GM19324 (cell line): Measurements from ENCODE around the gene AEBP1.
A peak's percentile ranks its signal among the peaks of the same experiment; 100 is the strongest.

ENCODE experiments used
- ATAC-seq: cut with Tn5 transposase; IDR thresholded peaks from one replicate; pipeline ENCODE4 v1.9.1; 2021; ENCODE audit warnings: mild to moderate bottlenecking, moderate library complexity; ENCODE audit not compliant: unreplicated experiment, low FRiP score

The AEBP1 gene

DNA sequence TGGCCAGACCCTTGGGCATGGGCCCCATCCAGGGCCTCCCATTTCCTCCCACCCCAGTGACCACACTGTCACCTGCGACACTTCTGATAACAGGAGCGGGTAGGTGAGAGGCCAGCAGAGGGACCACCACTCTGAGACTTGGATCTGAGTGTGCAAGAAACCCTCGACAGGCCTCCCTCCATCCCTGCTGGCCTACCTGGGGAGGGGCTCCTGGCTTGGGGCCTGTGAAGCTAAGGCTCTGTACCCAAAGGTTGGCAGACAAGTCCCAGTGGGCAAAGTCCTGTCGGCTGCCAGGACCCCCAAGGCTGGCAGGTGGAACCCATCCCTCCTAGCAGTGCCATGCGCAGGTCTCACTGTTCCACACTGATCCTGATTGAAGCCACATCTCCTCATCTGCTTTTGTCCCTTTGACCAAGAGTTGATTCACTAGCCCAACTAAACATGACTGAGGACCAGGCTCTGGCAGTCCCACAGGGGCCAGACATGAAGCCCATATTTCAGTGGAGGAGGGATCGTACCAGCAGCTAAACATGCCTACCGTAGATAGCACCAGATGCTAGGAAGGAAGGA, 37.6 kb upstream of the AEBP1 start:
- ATAC-seq: no peak

DNA sequence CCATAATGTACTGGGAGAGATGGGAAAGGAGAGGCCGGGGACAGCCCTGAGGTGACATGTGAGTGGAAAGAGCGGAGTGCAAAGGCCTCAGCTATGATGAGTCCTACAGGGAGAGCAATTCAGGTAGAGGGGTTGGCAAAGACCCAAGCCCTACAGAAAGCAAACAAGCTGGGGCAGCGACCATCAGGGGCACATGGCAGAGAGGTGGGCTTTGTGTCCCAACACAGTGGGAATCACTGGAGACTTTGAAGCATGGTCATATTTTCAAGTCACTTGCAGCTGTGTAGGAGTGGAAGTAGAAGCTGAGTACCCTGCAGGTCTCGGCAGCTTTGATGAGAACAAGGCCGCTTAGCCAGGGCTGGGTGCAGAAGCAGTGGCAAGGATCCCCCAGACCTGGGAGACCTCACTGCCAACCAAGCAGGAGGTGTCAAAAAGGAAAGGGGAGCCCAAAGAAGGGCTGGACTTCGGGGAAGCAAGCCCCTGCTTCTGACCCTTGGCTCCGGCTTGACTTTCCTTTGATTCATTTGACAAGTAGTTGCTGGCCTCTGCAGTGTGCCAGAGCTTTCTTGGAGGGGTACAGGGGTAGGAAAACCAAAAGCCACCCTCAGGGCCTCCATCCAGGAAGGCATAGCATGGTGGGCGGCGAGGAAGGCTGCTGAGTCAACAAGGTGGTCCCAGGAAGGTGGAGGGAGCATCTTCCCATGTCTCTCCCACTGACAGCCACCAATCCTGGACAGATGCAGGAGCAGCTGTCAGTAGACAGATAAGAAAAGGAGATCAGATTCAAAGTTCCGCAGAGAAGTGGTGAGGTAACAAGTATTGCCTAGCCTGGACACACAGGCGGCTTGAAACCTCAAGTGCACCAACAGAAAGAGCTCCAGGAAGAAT, 36.8 kb upstream of the AEBP1 start:
- ATAC-seq: no peak

- no peak for ATAC-seq
Observed at GRCh38 chr7:44068054-44068453, 36.1 kb upstream of the AEBP1 start.

DNA sequence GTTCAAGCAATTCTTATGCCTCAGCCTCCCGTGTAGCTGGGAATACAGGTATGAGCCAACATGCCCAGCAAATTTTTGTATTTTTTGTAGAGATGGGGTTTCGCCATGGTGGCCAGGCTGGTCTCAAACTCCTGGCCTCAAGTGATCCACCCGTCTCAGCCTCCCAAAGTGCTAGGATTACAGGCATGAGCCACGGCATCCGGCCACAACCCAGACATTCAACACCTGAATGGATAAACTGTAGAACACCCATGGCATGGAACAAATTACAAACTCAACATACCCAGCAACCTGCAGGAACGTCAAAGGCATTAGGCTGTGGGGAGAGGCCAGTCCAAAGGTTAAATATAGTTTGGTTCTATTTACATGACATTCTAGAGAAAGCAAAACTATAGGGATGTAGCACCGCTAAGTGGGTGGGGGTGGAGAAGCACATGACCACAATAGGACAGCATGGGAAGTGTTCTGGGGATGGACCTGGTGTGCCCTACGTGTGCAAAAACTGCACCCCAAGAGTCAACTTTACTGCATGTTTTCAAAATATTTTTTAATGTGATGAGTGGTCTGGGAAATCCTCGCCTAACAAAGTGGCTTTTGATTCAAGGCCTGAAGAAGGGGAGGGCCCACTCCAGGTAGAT, 32.3 kb upstream of the AEBP1 start:
- no peak for ATAC-seq

- no peak for ATAC-seq
Observed at GRCh38 chr7:44072364-44073231, 31.5 kb upstream of the AEBP1 start.

GRCh38 chr7:44073664-44074348, 30.3 kb upstream of the AEBP1 start:
- no peak for ATAC-seq

DNA sequence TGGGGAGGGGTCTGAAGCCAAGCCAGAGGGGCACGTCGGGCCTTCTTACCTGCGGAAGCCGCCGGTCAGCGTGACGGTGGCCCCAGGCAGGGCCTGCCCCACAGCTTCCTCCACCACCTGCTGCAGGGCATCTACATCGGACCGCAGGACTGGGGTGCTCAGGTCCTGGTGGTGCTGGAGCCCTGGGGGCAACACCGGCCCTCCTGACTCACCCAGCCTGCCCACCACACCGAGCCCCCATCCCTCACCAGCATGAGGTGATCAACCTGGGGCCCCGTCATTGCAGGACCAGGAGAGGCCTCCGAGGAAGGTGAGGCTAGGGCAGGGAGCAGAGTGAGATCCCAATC, 29.8 kb upstream of the AEBP1 start:
- no peak for ATAC-seq

- ATAC-seq: no peak
Observed at GRCh38 chr7:44075296-44076075, 28.7 kb upstream of the AEBP1 start.

DNA sequence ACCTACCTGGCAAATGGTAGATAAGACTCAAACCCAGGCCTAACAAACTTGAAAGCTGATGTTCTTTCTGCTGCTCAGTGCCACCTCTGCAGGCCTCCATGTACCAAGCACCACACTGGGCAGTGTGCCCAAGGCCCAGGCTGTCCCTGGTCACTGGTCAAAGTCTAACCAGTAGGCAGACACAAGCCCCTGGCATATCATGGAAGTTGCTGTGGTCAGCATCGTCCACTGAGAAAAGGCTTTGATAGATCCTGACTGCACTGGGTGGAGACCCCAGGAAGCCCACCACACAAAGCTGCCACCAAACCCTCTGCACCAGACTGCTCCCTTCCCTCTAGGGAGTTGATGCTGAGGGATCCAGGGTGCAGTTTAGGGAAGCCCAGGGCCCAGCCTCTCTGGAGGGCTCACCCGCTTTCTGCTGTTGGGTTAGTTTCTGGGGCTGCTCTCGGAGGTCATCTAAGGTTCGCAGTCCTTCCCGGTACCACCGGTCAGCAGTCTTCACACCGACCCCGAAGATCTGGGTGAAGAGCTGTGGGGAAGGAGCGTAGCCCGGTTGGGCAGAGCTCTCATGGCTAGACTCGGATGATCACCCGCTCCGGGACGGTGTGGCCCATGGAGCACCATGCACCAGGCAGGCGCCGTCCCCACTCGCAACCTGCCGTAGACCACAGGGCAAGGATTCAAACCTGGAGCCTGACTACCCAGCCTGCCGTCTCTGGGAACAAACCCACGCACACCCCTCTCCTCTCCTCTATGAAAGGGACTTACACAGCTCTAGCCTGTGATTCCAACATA, 27.8 kb upstream of the AEBP1 start:
- ATAC-seq: no peak

GRCh38 chr7:44077061-44077460, 27.1 kb upstream of the AEBP1 start:
- no peak for ATAC-seq

DNA sequence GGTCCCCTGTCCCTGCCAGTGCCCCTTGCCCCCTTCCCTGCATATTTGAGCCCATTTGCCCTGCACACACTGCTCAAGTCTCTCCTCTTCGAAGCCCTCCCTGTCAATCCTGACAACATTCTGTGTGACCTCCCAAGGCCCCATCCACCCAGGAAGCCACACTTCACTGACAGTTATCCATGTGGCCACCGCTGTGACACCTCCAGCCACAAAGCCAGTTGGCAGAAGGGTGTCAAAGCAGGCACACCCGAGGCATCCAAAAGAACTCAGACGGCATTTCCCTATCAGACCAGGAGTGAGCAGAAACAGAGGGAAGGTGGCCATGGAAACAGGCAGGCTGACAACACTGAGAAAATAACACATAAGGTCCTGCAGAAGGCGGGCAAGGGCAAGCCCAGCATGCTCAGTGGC, 26.5 kb upstream of the AEBP1 start:
- no peak for ATAC-seq

GRCh38 chr7:44078521-44078920, 25.6 kb upstream of the AEBP1 start:
- ATAC-seq: no peak

DNA sequence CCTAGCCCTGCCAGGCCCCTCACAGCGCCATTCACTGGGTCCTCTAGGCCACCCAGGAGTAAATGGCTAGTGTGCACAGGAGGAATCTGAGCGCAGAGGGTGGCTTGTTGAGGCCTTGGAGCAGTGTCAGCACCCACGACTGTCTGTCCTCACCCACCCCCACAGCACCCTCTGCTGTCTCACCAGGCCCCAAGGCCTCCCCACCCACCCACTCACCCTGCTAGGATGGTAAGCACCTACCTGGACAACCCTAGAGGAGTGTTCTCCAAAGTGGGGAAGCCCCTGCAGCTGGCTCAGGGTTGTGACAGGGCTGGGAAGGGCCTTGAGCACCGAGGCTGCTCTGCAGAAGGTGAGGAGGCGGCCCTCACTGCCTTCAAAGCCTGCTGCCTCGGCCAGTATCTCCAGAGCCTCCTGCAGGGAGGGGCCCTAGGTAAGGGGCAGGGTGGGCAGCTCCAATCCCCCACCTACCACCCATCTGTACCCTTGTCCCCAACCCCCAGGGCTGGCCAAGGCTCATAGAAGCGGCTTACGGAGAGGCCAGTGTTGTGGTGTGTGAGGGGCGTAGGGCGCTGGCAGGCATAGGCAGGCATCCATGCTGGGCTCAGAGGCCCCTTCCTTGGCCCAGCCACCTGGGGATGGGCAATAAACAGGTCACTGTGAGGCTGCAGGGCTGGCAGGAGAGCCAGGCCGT, 24.7 kb upstream of the AEBP1 start:
- ATAC-seq: no peak

GRCh38 chr7:44080118-44080517, 24.0 kb upstream of the AEBP1 start:
- ATAC-seq: no peak

- no peak for ATAC-seq
Observed at GRCh38 chr7:44080686-44081265, 23.4 kb upstream of the AEBP1 start.

GRCh38 chr7:44081266-44081748, 22.8 kb upstream of the AEBP1 start:
- ATAC-seq: no peak

DNA sequence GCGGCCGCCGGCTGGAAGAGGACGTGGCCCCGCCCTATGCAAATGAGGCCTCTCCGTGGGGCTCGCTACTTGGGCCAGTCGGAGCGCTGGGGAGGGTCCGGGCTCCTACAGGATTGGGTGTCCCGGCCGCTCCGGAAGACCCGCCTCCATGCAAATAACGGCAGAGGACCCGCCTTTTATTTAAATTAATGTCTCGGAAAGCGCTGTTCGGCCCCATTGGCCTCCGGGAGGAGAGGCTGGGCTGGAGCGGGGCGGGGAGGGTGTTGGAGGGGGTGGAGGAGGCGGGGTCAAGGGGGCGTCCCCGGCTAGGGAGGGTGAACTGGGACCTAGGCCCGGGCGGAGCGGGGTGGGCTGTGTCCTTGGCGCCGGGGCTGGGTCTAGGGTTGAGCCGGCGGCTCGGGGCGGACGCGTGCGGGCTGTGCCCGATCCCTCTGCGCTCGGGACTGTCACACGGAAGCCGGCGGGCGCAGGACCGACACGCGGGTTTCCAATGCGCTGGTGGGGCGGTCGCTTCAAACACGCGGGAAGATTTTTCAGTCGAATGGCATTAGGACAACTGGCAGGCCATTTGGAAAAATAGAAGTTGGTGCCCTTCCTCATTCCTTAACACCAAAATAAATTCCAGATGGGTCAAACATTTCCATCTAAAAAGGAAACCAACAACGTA, 21.5 kb upstream of the AEBP1 start:
- ATAC-seq: peak; percentile 95
